Stimulated activated CD8-positive, alpha-beta memory T cell treated with anti-CD3 and anti-CD28 coated beads, Interleukin-2, amount 100 ng/mL, for 48 hours (primary cell): ENCODE data around the gene DPYD.

Experiments used
- DNase-seq, 2 donors: peaks; one replicate each; pipeline ENCODE4 v3.0.0-alpha.2; 2020; ENCODE audit warnings: low read depth in 2 of 2

Gene DPYD

GRCh38 chr1:97433094-97433823 is 487.6 kb downstream of the DPYD start:
- DNase-seq, result no peak

GRCh38 chr1:97427371-97427770 is 493.5 kb downstream of the DPYD start:
- no peak for DNase-seq

- no peak for DNase-seq
These were observed 496.6 kb downstream of the DPYD start for GRCh38 chr1:97424209-97424608.

- DNase-seq, result no peak
These were observed 497.4 kb downstream of the DPYD start for GRCh38 chr1:97423403-97423802.

GRCh38 chr1:97417661-97418060 is 503.2 kb downstream of the DPYD start:
- DNase-seq, result no peak

- no peak for DNase-seq
These were observed 506.0 kb downstream of the DPYD start for GRCh38 chr1:97414682-97415312.

GRCh38 chr1:97412737-97413136 is 508.1 kb downstream of the DPYD start:
- DNase-seq, result no peak

GRCh38 chr1:97412166-97412565 is 508.7 kb downstream of the DPYD start:
- DNase-seq, result no peak

GRCh38 chr1:97396463-97396862 is 524.4 kb downstream of the DPYD start:
- DNase-seq, result no peak

- DNase-seq, result no peak
These were observed 528.1 kb downstream of the DPYD start for GRCh38 chr1:97392701-97393100.

GRCh38 chr1:97385536-97386277 is 535.1 kb downstream of the DPYD start:
- DNase-seq, result no peak

GRCh38 chr1:97384294-97384968 is 536.4 kb downstream of the DPYD start:
- DNase-seq, result no peak

GRCh38 chr1:97383797-97384196 is 537.0 kb downstream of the DPYD start:
- no peak for DNase-seq

GRCh38 chr1:97382206-97382605 is 538.6 kb downstream of the DPYD start:
- DNase-seq, result no peak

- DNase-seq, result no peak
These were observed 541.3 kb downstream of the DPYD start for GRCh38 chr1:97379387-97380075.

GRCh38 chr1:97378596-97378995 is 542.2 kb downstream of the DPYD start:
- DNase-seq, result no peak

- DNase-seq, result no peak
These were observed 543.3 kb downstream of the DPYD start for GRCh38 chr1:97377432-97378034.

GRCh38 chr1:97373000-97373399 is 547.8 kb downstream of the DPYD start:
- no peak for DNase-seq

GRCh38 chr1:97372531-97372930 is 548.3 kb downstream of the DPYD start:
- no peak for DNase-seq

GRCh38 chr1:97368296-97368695 is 552.5 kb downstream of the DPYD start:
- no peak for DNase-seq

- DNase-seq, result no peak
These were observed 553.9 kb downstream of the DPYD start for GRCh38 chr1:97366984-97367383.
